Keratinocyte (primary cell): ENCODE measurements around the gene TSPAN11.

Experiments
- EZH2 ChIP-seq: IDR thresholded peaks from one replicate; pipeline ENCODE4 v1.6.1; 2012; ENCODE audit warnings: inconsistent platforms, mild to moderate bottlenecking, low read length, moderate library complexity
- TF ChIP-seq, protein P1 (sequence below), 3 experiments: IDR thresholded peaks in 1 of 3; conservative IDR thresholded peaks in 1 of 3; optimal IDR thresholded peaks in 1 of 3; 2 replicates in 2 of 3; 3 replicates in 1 of 3; pipeline versions ENCODE3 to v1.5.1; 2011; ENCODE audit warnings: low read length in 3 of 3, mild to moderate bottlenecking in 3 of 3, moderate library complexity in 2 of 3, control low read depth in 1 of 3, inconsistent platforms in 1 of 3; ENCODE audit not compliant: insufficient read depth in 2 of 3; ENCODE audit errors: extremely low read depth in 1 of 3

DNA sequence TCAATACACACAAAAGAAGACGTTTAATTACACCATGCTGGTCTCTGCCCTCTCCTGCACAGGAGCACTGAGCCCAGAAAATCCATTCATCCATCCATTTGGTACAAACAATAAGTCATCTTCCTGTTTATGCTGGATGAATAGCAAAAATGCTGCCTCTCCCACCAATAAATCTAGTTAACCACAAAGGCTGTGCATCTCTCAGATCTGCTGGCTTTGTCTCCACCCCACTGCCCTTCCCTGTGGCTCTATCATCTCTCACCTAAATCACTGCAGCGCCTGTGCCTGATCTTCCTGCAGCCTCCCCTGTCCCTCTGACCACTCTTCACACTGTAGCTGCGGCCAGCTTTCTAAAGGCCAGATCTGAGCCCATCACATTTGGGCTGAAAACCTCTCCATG, 74.2 kb downstream of the TSPAN11 start:
- TF ChIP-seq, protein P1, sequence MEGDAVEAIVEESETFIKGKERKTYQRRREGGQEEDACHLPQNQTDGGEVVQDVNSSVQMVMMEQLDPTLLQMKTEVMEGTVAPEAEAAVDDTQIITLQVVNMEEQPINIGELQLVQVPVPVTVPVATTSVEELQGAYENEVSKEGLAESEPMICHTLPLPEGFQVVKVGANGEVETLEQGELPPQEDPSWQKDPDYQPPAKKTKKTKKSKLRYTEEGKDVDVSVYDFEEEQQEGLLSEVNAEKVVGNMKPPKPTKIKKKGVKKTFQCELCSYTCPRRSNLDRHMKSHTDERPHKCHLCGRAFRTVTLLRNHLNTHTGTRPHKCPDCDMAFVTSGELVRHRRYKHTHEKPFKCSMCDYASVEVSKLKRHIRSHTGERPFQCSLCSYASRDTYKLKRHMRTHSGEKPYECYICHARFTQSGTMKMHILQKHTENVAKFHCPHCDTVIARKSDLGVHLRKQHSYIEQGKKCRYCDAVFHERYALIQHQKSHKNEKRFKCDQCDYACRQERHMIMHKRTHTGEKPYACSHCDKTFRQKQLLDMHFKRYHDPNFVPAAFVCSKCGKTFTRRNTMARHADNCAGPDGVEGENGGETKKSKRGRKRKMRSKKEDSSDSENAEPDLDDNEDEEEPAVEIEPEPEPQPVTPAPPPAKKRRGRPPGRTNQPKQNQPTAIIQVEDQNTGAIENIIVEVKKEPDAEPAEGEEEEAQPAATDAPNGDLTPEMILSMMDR (optimal IDR thresholded peaks at IDR 0.05 in 1 of 3, IDR thresholded peaks at IDR 0.05 in 1 of 3, conservative IDR thresholded peaks at IDR 0.05 in 1 of 3; ENCODE audit: extremely low read depth in 1 of 3, insufficient read depth in 2 of 3, low read length in 3 of 3), result no peak
- TF ChIP-seq EZH2, result no peak
